Measurements from ENCODE around the gene STX1A. TPM values are rescaled to one million over a fixed set of nuclear protein-coding genes. Genes with fewer than 3 reads are reported as not detected.
A peak's percentile ranks its signal among the peaks of the same experiment; 100 is the strongest.

Gene STX1A
- 1.6 TPM for polyA plus RNA-seq

DNA sequence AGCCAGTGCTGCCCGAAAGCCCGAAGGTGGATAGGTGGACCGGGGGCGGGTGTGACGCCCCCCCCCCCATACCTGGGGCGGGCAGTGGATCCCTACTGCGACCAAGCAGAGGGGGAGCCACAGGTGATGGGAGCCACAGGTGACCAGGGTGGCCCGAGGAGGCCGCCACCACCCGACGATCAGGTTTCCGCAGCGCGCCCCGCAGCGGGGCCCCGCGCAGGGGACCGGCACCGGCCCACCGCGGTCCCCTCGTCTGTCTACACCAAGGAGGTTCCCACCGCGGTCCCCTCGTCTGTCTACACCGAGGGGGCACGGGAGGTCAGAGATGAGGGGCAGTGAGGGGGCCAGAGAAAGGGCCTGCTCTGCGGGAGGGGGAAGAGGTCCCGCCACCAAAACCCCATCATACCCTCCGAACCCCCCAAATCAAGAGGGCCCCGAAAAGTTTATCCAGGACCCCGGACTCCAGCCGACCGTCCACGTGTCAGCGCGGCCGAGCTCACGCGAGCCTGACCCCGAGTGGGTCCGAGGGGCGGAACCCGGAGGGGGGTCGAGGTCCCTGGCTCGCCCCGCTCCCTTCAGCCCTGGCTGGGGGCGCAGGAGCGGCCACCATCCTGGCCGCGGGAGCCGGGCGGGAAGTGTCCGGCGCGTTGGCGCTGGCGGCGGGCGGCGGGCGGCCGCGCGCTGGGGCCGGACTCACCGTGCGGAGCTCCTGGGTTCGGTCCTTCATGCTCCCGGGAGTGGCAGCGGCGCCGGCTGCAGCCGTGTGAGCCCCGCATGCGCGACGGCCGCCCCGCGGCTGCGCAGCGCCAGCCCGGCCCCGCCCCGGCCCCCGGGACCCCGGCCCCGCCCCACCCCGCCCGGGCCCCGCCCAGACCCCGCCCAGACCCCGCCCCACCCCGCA is at the start of gene STX1A:
STX1A (minus strand) TSS at position 765 of the 901 bp plus-strand sequence; CDS start at position 727, 38 bp downstream.
- H3K27me3 Mint-ChIP-seq, result peaks cover 26% of the 10 kb centered on the region
- peak within 1 kb of the TSS; percentile 78 to 92 (median 85) for H3K4me3 Mint-ChIP-seq
- peak within 1 kb of the TSS in 2 of 3 donors; percentile 63 to 81 for H3K27ac Mint-ChIP-seq
- no peaks in the 10 kb centered on the region for H3K36me3 Mint-ChIP-seq
- peaks cover 0 to 2% (median 0%) of the 10 kb centered on the region in 3 donors for H3K9me3 Mint-ChIP-seq
- H3K4me1 Mint-ChIP-seq, result peaks cover 8 to 12% (median 8%) of the 10 kb centered on the region in 3 donors

DNA sequence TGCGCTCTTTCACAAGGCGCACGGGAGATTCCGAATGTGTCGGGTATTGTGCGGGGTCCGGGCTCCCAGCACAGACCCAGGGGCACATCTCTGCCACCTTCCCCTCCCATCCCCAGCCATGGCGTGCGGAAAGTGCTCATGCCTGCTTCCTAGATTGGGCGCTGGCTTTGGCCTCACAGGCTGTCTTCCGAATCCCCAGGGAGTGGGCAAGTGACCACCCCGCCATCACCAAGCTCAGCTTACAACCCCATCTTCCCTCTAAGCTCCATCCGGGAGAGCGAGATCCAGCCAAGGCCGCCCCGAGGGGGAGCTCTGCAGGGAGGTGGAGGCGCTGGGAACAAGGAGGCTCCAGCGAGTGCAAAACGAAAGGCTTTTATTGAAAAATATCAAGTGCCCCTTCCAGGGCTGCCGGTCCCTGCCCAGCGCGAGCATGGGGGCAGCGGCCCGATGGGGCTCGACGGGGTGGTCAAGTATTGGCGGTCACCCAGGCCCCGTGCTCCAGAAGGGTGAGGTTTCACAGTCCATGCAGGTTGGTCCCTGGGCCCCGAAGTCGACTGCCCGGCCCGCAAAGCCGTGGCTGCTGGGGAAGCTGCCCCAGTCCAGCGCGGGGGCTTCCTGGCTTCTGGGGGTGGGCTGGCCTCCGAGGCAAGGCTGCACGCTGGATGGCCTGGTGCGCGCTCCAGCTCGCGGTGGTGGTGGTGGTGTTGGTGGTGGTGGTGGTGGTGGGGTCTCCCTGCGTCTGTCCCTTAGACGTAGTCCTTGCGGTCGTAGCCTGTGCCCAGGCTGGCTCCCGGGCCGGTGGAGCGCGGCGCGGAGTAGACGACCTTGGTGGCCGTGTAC is 49.4 kb upstream of the STX1A start:
- peaks cover 0 to 2% (median 0%) of the 10 kb centered on the region in 3 donors for H3K4me1 Mint-ChIP-seq
- H3K36me3 Mint-ChIP-seq, result peaks cover 4% of the 10 kb centered on the region
- H3K27ac Mint-ChIP-seq, result no peak overlapping the region
- H3K27me3 Mint-ChIP-seq, result peaks cover 22% of the 10 kb centered on the region
- H3K4me3 Mint-ChIP-seq, result peak overlapping the region in 2 of 4 donors; percentile 8 to 49
- peaks cover 0 to 5% (median 3%) of the 10 kb centered on the region in 3 donors for H3K9me3 Mint-ChIP-seq

DNA sequence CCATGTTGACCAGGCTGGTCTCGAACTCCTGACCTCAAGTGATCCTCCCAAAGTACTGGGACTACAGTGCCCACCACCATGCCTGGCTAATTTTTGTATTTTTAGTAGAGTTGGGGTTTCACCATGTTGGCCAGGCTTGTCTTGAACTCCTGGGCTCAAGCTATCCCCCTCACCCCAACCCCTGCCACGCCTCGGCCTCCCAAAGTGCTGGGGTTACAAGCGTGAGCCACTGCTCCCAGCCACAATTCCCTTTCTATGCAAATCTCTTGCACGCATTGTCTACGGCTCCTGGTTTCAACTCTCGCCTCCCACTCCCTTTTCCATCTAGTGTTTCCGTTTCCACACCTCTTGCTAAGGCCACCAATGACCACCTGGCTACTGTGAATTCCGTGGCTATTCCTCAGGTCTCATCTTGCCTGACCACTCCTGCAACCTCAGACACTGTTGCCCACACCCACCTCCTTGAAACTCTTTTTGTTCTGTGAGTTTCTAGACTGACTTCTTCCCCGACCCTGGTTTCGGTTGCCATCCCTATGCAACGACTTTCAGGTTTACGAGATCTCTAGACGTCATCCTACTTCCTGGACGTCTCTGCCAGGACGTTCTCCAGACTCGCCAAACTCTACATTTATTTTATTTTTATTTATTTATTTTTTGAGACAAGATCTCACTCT is 47.2 kb upstream of the STX1A start:
- Mint-ChIP-seq H3K4me1 (peaks cover 0 to 2% (median 0%) of the 10 kb centered on the region in 3 donors), H3K9me3 (peaks cover 0 to 3% (median 3%) of the 10 kb centered on the region in 3 donors), H3K36me3 (peaks cover 4% of the 10 kb centered on the region), H3K27me3 (peaks cover 21% of the 10 kb centered on the region), H3K27ac (no peak overlapping the region), H3K4me3 (no peak overlapping the region)

DNA sequence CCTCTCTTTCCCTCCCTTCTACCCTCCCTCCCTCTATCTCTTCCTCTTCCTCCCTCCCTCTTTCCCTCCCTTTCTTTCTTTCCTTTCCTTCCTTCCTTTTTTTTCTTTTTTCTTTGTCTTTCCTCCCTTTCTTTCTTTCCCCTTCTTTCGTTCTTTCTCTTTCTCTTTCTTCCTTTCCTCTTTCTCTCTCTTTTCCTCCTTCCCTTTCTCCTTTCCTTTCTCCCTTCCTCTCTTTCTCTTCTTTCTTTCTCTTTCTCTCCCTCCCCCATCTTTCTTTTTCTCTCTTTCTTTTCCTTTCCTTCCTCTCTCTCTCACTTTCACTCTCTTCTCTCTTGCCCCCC is 43.2 kb upstream of the STX1A start:
- H3K27me3 Mint-ChIP-seq, result peaks cover 5% of the 10 kb centered on the region
- H3K4me1 Mint-ChIP-seq, result no peaks in the 10 kb centered on the region
- no peak overlapping the region for H3K4me3 Mint-ChIP-seq
- H3K27ac Mint-ChIP-seq, result no peak overlapping the region
- peaks cover 0 to 2% (median under 1%) of the 10 kb centered on the region in 3 donors for H3K9me3 Mint-ChIP-seq
- H3K36me3 Mint-ChIP-seq, result peaks cover 4% of the 10 kb centered on the region

DNA sequence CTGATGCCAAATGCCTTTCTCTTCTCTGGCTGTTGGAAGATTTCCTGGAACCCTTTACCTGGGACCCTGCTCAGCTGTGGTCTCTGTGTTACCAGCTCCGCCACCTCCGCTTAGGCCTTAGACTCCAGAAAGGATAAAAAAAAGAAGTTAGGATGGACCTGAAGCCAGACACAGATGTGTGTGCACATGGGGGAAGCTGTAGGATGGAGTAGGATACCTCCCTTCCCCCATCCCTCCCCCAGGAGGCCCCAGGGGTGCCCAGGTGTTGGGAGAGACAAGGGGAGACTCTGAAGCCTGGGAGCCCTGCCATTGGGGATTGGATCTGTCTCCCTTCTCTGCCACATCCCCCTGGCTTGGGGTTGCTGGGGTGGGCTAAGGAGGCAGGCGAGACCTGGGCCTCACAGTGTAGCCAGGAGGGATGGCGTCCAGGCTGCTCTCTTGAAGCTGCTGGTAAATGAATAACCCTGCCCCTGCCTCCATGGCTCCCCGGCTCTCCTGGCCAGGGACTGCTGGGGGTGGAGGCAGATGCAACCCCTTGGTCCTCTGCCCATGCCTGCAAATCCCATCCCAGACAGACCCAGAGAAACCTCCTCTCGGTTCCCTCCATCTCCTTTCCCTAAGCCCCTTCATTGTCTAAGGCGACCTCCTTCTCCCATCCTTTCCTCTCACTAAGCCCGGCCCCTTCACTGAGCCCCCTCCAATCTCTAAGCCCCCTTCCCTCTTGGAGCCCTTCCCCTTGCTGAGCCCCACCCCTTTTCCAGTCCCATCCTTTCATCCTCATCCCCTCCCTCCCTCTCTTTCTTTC is 42.6 kb upstream of the STX1A start:
- no peak overlapping the region for H3K27ac Mint-ChIP-seq
- peaks cover 4% of the 10 kb centered on the region for H3K27me3 Mint-ChIP-seq
- H3K36me3 Mint-ChIP-seq, result peaks cover 4% of the 10 kb centered on the region
- H3K4me1 Mint-ChIP-seq, result no peaks in the 10 kb centered on the region
- H3K9me3 Mint-ChIP-seq, result no peaks in the 10 kb centered on the region
- no peak overlapping the region for H3K4me3 Mint-ChIP-seq

DNA sequence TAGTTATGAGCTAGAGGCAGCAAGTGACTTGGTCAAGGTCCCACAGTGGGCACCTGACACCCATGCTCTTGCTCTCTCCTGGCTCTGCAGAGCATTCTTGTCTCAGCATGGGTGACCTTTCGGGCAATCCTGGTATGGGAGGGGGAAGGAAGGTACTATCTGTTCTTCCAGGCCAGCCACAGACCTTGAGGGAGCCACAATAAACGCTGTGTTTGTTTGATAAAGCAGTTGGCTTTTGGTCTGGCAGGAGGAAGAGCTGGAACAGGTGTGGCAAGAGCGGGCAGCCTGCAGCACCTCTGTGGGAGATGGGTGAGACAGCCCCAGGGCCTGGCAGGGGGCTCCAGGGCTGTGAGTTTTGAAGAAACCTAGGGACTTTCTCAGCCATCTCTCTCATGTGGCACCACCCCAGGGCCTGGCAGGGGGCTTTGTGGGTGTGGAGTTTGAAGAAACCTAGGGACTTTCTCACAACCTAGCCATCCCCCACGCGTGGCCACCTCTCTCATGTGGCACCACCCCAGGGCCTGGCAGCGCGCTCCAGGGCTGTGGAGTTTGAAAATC is 39.2 kb upstream of the STX1A start:
- Mint-ChIP-seq H3K27ac (no peak overlapping the region), H3K4me1 (no peaks in the 10 kb centered on the region), H3K27me3 (peaks cover 4% of the 10 kb centered on the region), H3K4me3 (no peak overlapping the region), H3K36me3 (no peaks in the 10 kb centered on the region), H3K9me3 (no peaks in the 10 kb centered on the region)

DNA sequence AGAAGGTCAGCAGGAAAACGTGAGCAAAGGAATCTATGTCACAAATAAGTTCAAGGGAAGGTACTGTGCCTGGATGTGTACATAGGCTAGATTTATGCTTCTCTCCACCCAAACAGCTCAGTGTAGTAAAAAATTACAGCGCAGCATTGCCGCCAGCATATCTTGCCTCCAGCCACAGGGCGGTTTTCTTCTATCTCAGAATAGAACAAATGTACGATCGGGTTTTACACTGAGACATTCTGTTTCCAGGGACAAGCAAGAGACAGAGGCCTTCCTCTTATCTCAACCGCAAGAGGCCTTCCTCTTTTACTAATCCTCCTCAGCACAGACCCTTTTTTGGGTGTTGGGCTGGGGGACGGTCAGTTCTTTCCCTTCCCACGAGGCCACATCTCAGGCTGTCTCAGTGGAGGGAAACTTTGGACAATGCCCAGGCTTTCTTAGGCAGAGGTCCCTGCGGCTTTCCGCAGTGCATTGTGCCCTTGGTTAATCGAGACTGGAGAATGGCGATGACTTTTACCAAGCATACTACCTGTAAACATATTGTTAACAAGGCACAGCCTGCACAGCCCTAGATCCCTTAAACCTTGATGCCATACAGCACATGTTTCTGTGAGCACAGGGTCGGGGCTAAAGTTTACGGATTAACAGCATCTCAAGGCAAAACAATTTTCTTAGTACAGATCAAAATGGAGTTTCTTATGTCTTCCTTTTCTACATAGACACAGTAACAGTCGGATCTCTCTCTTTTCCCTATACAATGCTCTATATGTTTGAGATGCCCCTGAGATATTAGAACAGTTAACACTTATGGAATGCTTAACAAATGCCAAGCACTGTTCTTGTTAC is 30.7 kb upstream of the STX1A start:
- Mint-ChIP-seq H3K27ac (no peak overlapping the region), H3K36me3 (peaks cover 3% of the 10 kb centered on the region)

DNA sequence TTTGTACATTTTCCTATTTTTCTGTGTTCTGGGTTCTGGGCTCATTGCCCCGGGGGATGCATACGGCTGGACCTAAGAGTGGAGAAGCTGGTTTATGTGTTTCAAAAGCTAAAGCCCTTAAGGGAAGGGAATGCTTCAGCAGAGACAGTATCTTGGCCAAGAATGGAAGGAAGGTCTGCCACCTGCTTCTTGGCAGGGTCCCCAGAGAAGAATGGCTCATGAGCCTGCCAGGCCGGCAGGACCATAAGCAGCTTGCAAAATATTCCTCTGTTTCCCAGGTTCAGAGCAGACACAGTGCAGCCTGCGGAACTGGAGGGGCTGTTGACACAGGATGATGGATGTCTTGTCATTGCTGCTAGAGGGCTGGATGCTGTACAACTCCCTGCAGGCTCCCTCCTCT is 26.9 kb upstream of the STX1A start:
- Mint-ChIP-seq H3K36me3 (peaks cover 4% of the 10 kb centered on the region), H3K4me3 (no peak overlapping the region), H3K27ac (peak overlapping the region in 1 of 3 donors; percentile 33), H3K9me3 (no peaks in the 10 kb centered on the region), H3K27me3 (peaks cover 4% of the 10 kb centered on the region), H3K4me1 (peaks cover 0 to 1% (median 0%) of the 10 kb centered on the region in 3 donors)

More for the DNA sequence above, 30.7 kb upstream of the STX1A start:
- Mint-ChIP-seq H3K27me3 (peaks cover 4% of the 10 kb centered on the region), H3K9me3 (no peaks in the 10 kb centered on the region), H3K4me3 (no peak overlapping the region), H3K4me1 (no peaks in the 10 kb centered on the region)

DNA sequence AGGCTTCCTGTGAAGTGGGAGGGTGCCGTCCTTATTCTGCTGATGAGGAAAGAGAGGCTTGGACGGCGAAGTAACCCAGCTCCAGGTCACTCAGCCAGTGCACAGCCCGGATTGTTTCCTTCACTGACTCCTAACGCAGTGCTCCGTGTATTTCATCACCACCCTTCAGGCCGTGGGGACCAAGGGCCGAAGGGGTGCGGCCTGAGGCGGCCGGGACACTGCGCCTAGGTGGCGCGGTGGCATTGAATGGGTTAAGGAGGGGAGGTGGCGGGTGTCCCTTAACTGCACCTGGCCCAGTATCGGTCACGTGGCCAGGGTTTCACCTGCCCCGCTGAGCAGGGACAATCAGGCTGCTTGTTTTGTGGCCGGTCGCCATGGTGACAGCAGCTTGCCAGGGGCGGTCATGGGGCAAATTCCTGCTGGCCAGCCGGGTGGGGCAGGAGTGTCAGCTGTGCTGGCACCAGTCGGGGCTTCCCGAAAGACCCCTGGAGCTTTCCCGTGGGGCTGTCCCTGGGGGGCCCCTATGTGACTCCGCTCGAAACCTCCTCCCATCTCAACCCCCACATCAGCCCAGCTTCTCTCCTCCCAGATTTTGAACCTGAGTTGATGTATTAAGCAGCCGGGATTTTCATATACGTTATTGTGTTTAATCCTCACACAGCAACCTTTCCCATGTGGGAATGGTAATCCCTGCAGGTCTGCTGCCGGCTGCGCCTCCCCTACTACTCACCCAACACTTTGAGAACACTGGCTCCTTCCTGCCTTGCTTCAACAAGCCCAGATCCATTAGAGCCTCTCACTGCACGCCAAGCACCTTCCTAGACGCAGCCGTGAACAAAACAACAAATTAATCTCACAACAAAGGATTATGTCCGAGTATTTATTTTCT is 23.5 kb upstream of the STX1A start:
- Mint-ChIP-seq H3K27me3 (no peaks in the 10 kb centered on the region), H3K4me3 (peak overlapping the region in 2 of 4 donors; percentile 7 to 37), H3K27ac (peak overlapping the region in 2 of 3 donors; percentile 32 to 64), H3K9me3 (no peaks in the 10 kb centered on the region), H3K4me1 (peaks cover 0 to 5% (median 2%) of the 10 kb centered on the region in 3 donors), H3K36me3 (peaks cover 2% of the 10 kb centered on the region)

DNA sequence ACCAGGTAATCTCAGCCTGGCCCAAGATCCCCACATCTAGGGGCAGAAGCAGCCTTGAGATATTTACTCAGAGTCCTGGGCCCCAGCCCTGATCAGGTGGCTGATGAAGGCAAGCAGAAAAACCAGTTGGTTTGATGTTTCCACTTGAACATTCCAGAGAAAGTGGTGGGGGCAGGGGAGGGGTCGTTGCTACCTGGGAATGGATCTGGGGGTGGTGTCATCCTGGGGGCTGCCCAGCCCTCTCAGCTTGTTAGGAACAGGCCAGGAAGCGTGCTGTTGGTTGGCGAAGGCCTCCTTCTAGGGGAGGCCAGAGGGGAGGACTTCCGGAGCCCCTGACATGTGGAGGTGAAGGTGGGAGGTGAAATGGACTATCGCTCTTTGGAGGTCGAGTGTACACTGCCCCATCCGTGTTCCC is 22.9 kb upstream of the STX1A start:
- Mint-ChIP-seq H3K36me3 (peaks cover 2% of the 10 kb centered on the region), H3K27me3 (no peaks in the 10 kb centered on the region), H3K4me1 (peaks cover 0 to 5% (median 5%) of the 10 kb centered on the region in 3 donors)

DNA sequence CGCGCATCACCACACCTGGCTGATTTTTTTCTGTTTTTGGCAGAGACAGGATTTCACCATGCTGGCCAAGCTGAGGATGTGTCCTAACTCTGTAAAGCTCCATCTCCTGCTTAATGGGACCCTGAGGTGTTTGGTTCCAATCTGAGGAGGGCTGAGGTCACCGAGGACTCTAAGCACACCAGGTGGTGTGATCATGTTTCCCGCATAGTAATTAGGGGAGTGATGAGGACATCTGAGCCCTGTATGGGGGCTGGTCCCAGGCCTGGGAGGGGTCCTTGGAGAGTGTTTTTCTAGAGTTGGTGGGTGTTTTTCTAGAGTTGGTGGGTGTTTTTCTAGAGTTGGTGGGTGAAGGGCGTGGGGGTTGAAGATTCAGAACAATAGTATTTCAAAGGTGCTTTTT is 22.1 kb upstream of the STX1A start:
- H3K4me3 Mint-ChIP-seq, result peak overlapping the region in 1 of 4 donors; percentile 7
- no peaks in the 10 kb centered on the region for H3K27me3 Mint-ChIP-seq
- H3K4me1 Mint-ChIP-seq, result peaks cover 0 to 5% (median 5%) of the 10 kb centered on the region in 3 donors
- no peaks in the 10 kb centered on the region for H3K9me3 Mint-ChIP-seq
- H3K36me3 Mint-ChIP-seq, result peaks cover 2% of the 10 kb centered on the region
- H3K27ac Mint-ChIP-seq, result peak overlapping the region in 1 of 3 donors; percentile 32

More for the DNA sequence above, 22.9 kb upstream of the STX1A start:
- Mint-ChIP-seq H3K9me3 (no peaks in the 10 kb centered on the region), H3K27ac (peak overlapping the region in 2 of 3 donors; percentile 32 to 53), H3K4me3 (peak overlapping the region in 1 of 4 donors; percentile 7)

DNA sequence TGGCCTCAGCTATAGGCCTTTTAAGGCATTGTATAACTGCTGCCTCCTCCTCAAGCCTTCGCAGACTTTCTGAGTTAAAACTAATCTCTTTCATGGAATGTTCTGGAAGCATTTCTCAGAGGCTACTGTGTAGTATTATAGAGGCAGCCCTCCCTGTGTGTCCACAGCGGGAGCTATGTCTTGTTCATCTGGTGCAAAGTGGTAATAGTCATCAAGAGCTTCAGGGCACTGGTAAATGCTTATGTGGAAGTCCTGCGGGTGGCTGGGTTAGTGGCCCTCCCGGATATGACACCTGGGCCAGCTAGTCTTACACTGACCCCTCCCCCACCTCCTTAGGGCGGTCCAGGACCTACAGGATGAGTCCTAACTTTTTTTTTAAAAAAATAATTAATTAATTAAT is 21.3 kb upstream of the STX1A start:
- Mint-ChIP-seq H3K27ac (peak overlapping the region in 1 of 3 donors; percentile 51), H3K27me3 (no peaks in the 10 kb centered on the region), H3K4me1 (peaks cover 0 to 5% (median 5%) of the 10 kb centered on the region in 3 donors), H3K36me3 (peaks cover 2% of the 10 kb centered on the region), H3K4me3 (peak overlapping the region in 3 of 4 donors; percentile 52 to 91 (median 65)), H3K9me3 (no peaks in the 10 kb centered on the region)
